HEK293 (cell line): Measurements from ENCODE around the gene ABCA2.

ENCODE experiments used
- CTCF ChIA-PET: fragments of 350-600 bp; formaldehyde crosslinking; extraction: SDS; loops from one replicate; lab custom pipeline; 2021; ENCODE audit warnings: antibody characterized with exemption; lab: Yijun Ruan, JAX
- POLR2A ChIA-PET: fragments of 300-600 bp; formaldehyde crosslinking; extraction: SDS; loops from one replicate; lab custom pipeline; 2020; ENCODE audit warnings: antibody characterized with exemption, inconsistent platforms; lab: Yijun Ruan, JAX
- H3K27ac ChIP-seq: fragments of 200-500 bp; sonication (Bioruptor generic); 2 replicates; pipeline ENCODE4 v1.5.1; 2014; ENCODE audit warnings: low read depth, low read length, control low read depth, inconsistent platforms; ENCODE audit errors: extremely low read depth
- H3K36me3 ChIP-seq, 2 experiments: fragments of 200-500 bp in 1 of 2; sonication (Bioruptor generic) in 1 of 2; 1 replicate in 1 of 2; 2 replicates in 1 of 2; pipeline ENCODE4 v1.5.1; 2014 to 2017; ENCODE audit warnings: inconsistent platforms in 2 of 2, low read length in 2 of 2; ENCODE audit not compliant: control insufficient read depth in 2 of 2, insufficient read depth in 1 of 2
- H3K4me1 ChIP-seq: fragments of 200-500 bp; sonication (Bioruptor generic); 2 replicates; pipeline ENCODE4 v1.5.1; 2014; ENCODE audit warnings: mild to moderate bottlenecking, low read length, inconsistent platforms; ENCODE audit not compliant: control insufficient read depth, insufficient read depth
- H3K4me3 ChIP-seq: 2 replicates; pipeline ENCODE4 v1.5.1; 2011; ENCODE audit warnings: low read depth, mild to moderate bottlenecking, control low read depth, low read length, moderate library complexity
- H3K9me3 ChIP-seq: fragments of 200-500 bp; sonication (Bioruptor generic); 2 replicates; pipeline ENCODE4 v1.5.1; 2014; ENCODE audit warnings: low read depth, low read length, inconsistent platforms; ENCODE audit not compliant: control insufficient read depth, insufficient read depth
- BCL11A ChIP-seq: fragments of 450-650 bp; formaldehyde crosslinking; IDR thresholded peaks from 2 replicates; pipeline ENCODE4 v1.5.1; 2016; ENCODE audit warnings: low read depth, missing biosample characterization, missing genetic modification characterization
- EGR2 ChIP-seq: fragments of 450-650 bp; formaldehyde crosslinking; IDR thresholded peaks from 2 replicates; pipeline ENCODE4 v1.5.1; 2016; ENCODE audit warnings: low read depth, missing biosample characterization, missing genetic modification characterization
- ELK4 ChIP-seq: IDR thresholded peaks from 2 replicates; pipeline ENCODE4 v1.6.1; 2011; ENCODE audit warnings: mild to moderate bottlenecking, low read depth, low read length, borderline replicate concordance
- GLIS1 ChIP-seq: fragments of 450-650 bp; formaldehyde crosslinking; IDR thresholded peaks from 2 replicates; pipeline ENCODE4 v1.5.1; 2016; ENCODE audit warnings: missing biosample characterization, missing genetic modification characterization
- HOXD13 ChIP-seq: sonication (generic); formaldehyde crosslinking; IDR thresholded peaks from 2 replicates; pipeline ENCODE4 v1.8.0; 2022; ENCODE audit warnings: missing genetic modification reagents, borderline replicate concordance
- KLF1 ChIP-seq: fragments of 450-650 bp; formaldehyde crosslinking; IDR thresholded peaks from 2 replicates; pipeline ENCODE4 v1.5.1; 2016; ENCODE audit warnings: missing biosample characterization, missing genetic modification characterization
- KLF10 ChIP-seq: fragments of 450-650 bp; IDR thresholded peaks from 2 replicates; pipeline ENCODE4 v1.5.1; 2018; ENCODE audit warnings: missing biosample characterization, mild to moderate bottlenecking, missing genetic modification characterization
- PRDM1 ChIP-seq: fragments of 450-650 bp; formaldehyde crosslinking; IDR thresholded peaks from 2 replicates; pipeline ENCODE4; 2016; ENCODE audit warnings: missing biosample characterization, missing genetic modification characterization
- SALL2 ChIP-seq: fragments of 450-650 bp; formaldehyde crosslinking; IDR thresholded peaks from 2 replicates; pipeline ENCODE4 v1.5.0; 2017; ENCODE audit warnings: missing biosample characterization, mild to moderate bottlenecking, missing genetic modification characterization, borderline replicate concordance
- SCRT2 ChIP-seq: fragments of 450-650 bp; formaldehyde crosslinking; IDR thresholded peaks from 2 replicates; pipeline ENCODE4 v1.5.1; 2016; ENCODE audit warnings: missing biosample characterization, missing genetic modification characterization
- SP3 ChIP-seq: fragments of 450-650 bp; formaldehyde crosslinking; IDR thresholded peaks from 2 replicates; pipeline ENCODE4 v1.5.1; 2016; ENCODE audit warnings: missing biosample characterization, missing genetic modification characterization
- YY2 ChIP-seq: fragments of 450-650 bp; formaldehyde crosslinking; IDR thresholded peaks from 2 replicates; pipeline ENCODE4 v1.5.1; 2016; ENCODE audit warnings: missing biosample characterization, missing genetic modification characterization
- ZBTB20 ChIP-seq: fragments of 450-650 bp; formaldehyde crosslinking; IDR thresholded peaks from 2 replicates; pipeline ENCODE4 v1.5.1; 2016; ENCODE audit warnings: missing biosample characterization, missing genetic modification characterization
- ZFHX2 ChIP-seq: fragments of 450-650 bp; formaldehyde crosslinking; conservative IDR thresholded peaks from 2 replicates; pipeline ENCODE4 v1.5.1; 2016; ENCODE audit warnings: missing biosample characterization, missing genetic modification characterization
- ZIC2 ChIP-seq: fragments of 450-650 bp; formaldehyde crosslinking; IDR thresholded peaks from 2 replicates; pipeline ENCODE4 v1.5.1; 2016; ENCODE audit warnings: missing biosample characterization, missing genetic modification characterization
- ZNF133 ChIP-seq: fragments of 450-650 bp; formaldehyde crosslinking; IDR thresholded peaks from 2 replicates; pipeline ENCODE4 v1.5.1; 2016; ENCODE audit warnings: missing biosample characterization, missing genetic modification characterization
- ZNF2 ChIP-seq: fragments of 450-650 bp; formaldehyde crosslinking; IDR thresholded peaks from 2 replicates; pipeline ENCODE4 v1.5.1; 2016; ENCODE audit warnings: missing biosample characterization, missing genetic modification characterization
- ZNF23 ChIP-seq: fragments of 450-650 bp; formaldehyde crosslinking; IDR thresholded peaks from 2 replicates; pipeline ENCODE4 v1.5.1; 2016; ENCODE audit warnings: missing biosample characterization, missing genetic modification characterization, borderline replicate concordance
- ZNF292 ChIP-seq: fragments of 450-650 bp; formaldehyde crosslinking; IDR thresholded peaks from 2 replicates; pipeline ENCODE4 v1.5.1; 2016; ENCODE audit warnings: low read depth, missing biosample characterization, missing genetic modification characterization, borderline replicate concordance
- ZNF354C ChIP-seq: fragments of 450-650 bp; formaldehyde crosslinking; IDR thresholded peaks from 2 replicates; pipeline ENCODE4 v1.5.1; 2016; ENCODE audit warnings: missing biosample characterization, missing genetic modification characterization, low read depth, borderline replicate concordance
- ZNF473 ChIP-seq: fragments of 450-650 bp; formaldehyde crosslinking; IDR thresholded peaks from 2 replicates; pipeline ENCODE4 v1.5.1; 2017; ENCODE audit warnings: missing biosample characterization, missing genetic modification characterization
- ZNF629 ChIP-seq: fragments of 450-650 bp; formaldehyde crosslinking; IDR thresholded peaks from 2 replicates; pipeline ENCODE4 v1.5.1; 2017; ENCODE audit warnings: missing biosample characterization, missing genetic modification characterization
- ZNF76 ChIP-seq: fragments of 450-650 bp; formaldehyde crosslinking; IDR thresholded peaks from 2 replicates; pipeline ENCODE4; 2016; ENCODE audit warnings: low read depth, missing biosample characterization, missing genetic modification characterization, borderline replicate concordance
- ZSCAN23 ChIP-seq: fragments of 450-650 bp; formaldehyde crosslinking; IDR thresholded peaks from 2 replicates; pipeline ENCODE4 v1.5.1; 2016; ENCODE audit warnings: missing biosample characterization, missing genetic modification characterization
- ZSCAN4 ChIP-seq: fragments of 450-650 bp; formaldehyde crosslinking; IDR thresholded peaks from 2 replicates; pipeline ENCODE4 v1.5.1; 2017; ENCODE audit warnings: missing biosample characterization, missing genetic modification characterization
- TF ChIP-seq, protein P1 (sequence below): fragments of 450-650 bp; formaldehyde crosslinking; IDR thresholded peaks from 2 replicates; pipeline ENCODE4 v1.5.1; 2017; ENCODE audit warnings: missing biosample characterization, missing genetic modification characterization
- TF ChIP-seq, protein P2 (sequence below): fragments of 450-650 bp; formaldehyde crosslinking; IDR thresholded peaks from 2 replicates; pipeline ENCODE4 v1.5.1; 2016; ENCODE audit warnings: missing biosample characterization, missing genetic modification characterization

ABCA2 gene

GRCh38 chr9:137007108-137007815 is 20.8 kb downstream of the ABCA2 start:
- ChIA-PET CTCF (interaction anchor here (0.5 to 2.1 kb wide), 4 partner anchors 21 to 215 kb away, joined by 3 to 10 read pairs (median 3); no protein-coding TSS in a partner anchor), POLR2A (interaction anchor here (0.7 to 1.3 kb wide), 3 partner anchors 15 to 132 kb away, joined by 3 read pairs; no protein-coding TSS in a partner anchor)
- TF ChIP-seq SP3 (tag by site-specific recombination) (no peak), HOXD13 (CRISPR knock-in tag) (no peak), ZNF2 (tag by site-specific recombination) (no peak), BCL11A (tag by site-specific recombination) (0 out of 2 replicates have a peak, but pooled peaks have one; percentile 16), ZNF133 (tag by site-specific recombination) (no peak), ZNF629 (no peak), ZIC2 (tag by site-specific recombination) (peak; percentile 71), ZSCAN23 (tag by site-specific recombination) (no peak), YY2 (no peak), ZFHX2 (tag by site-specific recombination) (peak; percentile 45; the same call in 1 of the 2 replicates), ZNF76 (tag by site-specific recombination) (no peak), SALL2 (no peak), KLF10 (tag by site-specific recombination) (no peak), ZNF23 (tag by site-specific recombination) (no peak), EGR2 (0 out of 2 replicates have a peak, but pooled peaks have one; percentile 23), ZBTB20 (tag by site-specific recombination) (no peak), KLF1 (peak; percentile 38), SCRT2 (tag by site-specific recombination) (0 out of 2 replicates have a peak, but pooled peaks have one; percentile 23), PRDM1 (tag by site-specific recombination) (no peak), ZNF354C (tag by site-specific recombination) (no peak), GLIS1 (tag by site-specific recombination) (peak; percentile 98), ZNF473 (no peak), ELK4 (no peak), ZSCAN4 (no peak), ZNF292 (no peak)
- TF ChIP-seq, protein P1, sequence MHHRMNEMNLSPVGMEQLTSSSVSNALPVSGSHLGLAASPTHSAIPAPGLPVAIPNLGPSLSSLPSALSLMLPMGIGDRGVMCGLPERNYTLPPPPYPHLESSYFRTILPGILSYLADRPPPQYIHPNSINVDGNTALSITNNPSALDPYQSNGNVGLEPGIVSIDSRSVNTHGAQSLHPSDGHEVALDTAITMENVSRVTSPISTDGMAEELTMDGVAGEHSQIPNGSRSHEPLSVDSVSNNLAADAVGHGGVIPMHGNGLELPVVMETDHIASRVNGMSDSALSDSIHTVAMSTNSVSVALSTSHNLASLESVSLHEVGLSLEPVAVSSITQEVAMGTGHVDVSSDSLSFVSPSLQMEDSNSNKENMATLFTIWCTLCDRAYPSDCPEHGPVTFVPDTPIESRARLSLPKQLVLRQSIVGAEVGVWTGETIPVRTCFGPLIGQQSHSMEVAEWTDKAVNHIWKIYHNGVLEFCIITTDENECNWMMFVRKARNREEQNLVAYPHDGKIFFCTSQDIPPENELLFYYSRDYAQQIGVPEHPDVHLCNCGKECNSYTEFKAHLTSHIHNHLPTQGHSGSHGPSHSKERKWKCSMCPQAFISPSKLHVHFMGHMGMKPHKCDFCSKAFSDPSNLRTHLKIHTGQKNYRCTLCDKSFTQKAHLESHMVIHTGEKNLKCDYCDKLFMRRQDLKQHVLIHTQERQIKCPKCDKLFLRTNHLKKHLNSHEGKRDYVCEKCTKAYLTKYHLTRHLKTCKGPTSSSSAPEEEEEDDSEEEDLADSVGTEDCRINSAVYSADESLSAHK (tag by site-specific recombination) = no peak
- TF ChIP-seq, protein P2, sequence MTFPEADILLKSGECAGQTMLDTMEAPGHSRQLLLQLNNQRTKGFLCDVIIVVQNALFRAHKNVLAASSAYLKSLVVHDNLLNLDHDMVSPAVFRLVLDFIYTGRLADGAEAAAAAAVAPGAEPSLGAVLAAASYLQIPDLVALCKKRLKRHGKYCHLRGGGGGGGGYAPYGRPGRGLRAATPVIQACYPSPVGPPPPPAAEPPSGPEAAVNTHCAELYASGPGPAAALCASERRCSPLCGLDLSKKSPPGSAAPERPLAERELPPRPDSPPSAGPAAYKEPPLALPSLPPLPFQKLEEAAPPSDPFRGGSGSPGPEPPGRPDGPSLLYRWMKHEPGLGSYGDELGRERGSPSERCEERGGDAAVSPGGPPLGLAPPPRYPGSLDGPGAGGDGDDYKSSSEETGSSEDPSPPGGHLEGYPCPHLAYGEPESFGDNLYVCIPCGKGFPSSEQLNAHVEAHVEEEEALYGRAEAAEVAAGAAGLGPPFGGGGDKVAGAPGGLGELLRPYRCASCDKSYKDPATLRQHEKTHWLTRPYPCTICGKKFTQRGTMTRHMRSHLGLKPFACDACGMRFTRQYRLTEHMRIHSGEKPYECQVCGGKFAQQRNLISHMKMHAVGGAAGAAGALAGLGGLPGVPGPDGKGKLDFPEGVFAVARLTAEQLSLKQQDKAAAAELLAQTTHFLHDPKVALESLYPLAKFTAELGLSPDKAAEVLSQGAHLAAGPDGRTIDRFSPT = 0 out of 2 replicates have a peak, but pooled peaks have one; percentile 19
- Histone ChIP-seq H3K4me3 (no peak overlapping the region), H3K4me1 (peaks cover 3% of the 10 kb centered on the region; the same call in 1 of the 2 replicates), H3K36me3 (peaks cover 0 to 13% of the 10 kb centered on the region in 2 experiments; a peak in 1 of 3 replicates), H3K9me3 (no peaks in the 10 kb centered on the region), H3K27ac (no peak overlapping the region)
